HL-60 (cell line): ENCODE data around the gene FGF12.

Experiments used
- DNase-seq, 2 experiments: peaks; one replicate each; pipeline ENCODE4 v3.0.0-alpha.2; 2010 to 2020; ENCODE audit warnings: low read depth in 1 of 2, low spot score in 1 of 2
- H3K27ac ChIP-seq: fragments of 250-450 bp; sonication (Bioruptor Pico); replicated peaks from 2 replicates; pipeline ENCODE4 v1.5.1; 2020; ENCODE audit warnings: mild to moderate bottlenecking, moderate library complexity
- H3K27me3 ChIP-seq: fragments of 250-450 bp; sonication (Bioruptor Pico); 2 replicates; pipeline ENCODE4 v1.5.1; 2021; ENCODE audit warnings: mild to moderate bottlenecking, moderate library complexity; ENCODE audit not compliant: insufficient read depth, poor library complexity, severe bottlenecking
- H3K4me3 ChIP-seq: replicated peaks from 2 replicates; pipeline ENCODE4 v1.5.1; 2011; ENCODE audit warnings: mild to moderate bottlenecking, control low read depth, low read length; ENCODE audit not compliant: insufficient read depth
- CTCF ChIP-seq: IDR thresholded peaks from one replicate; pipeline ENCODE4 v1.5.1; 2011; ENCODE audit warnings: low read length, control low read depth, inconsistent platforms; ENCODE audit not compliant: insufficient read depth
- GABPA ChIP-seq: IDR thresholded peaks from 2 replicates; pipeline ENCODE4 v1.6.1; 2012; ENCODE audit warnings: low read depth
- POLR2AphosphoS5 ChIP-seq: IDR thresholded peaks from 2 replicates; pipeline ENCODE4 v1.6.1; 2012; ENCODE audit warnings: low read depth
- REST ChIP-seq: IDR thresholded peaks from 2 replicates; pipeline ENCODE4 v1.6.1; 2012; ENCODE audit warnings: low read depth; ENCODE audit not compliant: insufficient replicate concordance
- SPI1 ChIP-seq: IDR thresholded peaks from 2 replicates; pipeline ENCODE4 v1.6.1; 2012; ENCODE audit warnings: low read depth, mild to moderate bottlenecking, borderline replicate concordance

Gene FGF12

DNA sequence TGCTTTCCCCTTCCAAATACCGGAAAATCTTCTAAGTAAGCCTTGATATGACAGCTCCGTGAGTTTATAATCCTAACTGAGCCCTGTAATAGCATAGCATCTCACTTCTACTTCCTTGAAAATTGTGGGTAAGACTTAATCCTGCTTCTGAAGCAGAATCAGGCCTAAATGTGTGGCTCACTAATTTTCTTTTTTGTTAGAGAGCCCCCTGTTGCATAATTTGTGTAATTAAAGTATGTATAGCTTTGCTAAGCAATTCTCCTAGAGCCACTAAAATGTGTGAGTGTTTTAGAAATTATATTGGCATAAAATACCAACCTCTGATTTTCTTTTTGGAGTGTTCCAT, 304.4 kb downstream of the FGF12 start:
- H3K27ac ChIP-seq = no peak overlapping the region
- no peak overlapping the region for H3K4me3 ChIP-seq
- TF ChIP-seq GABPA (no peak), POLR2AphosphoS5 (no peak), CTCF (no peak), REST (no peak), SPI1 (no peak)
- H3K27me3 ChIP-seq = no peaks in the 10 kb centered on the region
- DNase-seq = no peak

DNA sequence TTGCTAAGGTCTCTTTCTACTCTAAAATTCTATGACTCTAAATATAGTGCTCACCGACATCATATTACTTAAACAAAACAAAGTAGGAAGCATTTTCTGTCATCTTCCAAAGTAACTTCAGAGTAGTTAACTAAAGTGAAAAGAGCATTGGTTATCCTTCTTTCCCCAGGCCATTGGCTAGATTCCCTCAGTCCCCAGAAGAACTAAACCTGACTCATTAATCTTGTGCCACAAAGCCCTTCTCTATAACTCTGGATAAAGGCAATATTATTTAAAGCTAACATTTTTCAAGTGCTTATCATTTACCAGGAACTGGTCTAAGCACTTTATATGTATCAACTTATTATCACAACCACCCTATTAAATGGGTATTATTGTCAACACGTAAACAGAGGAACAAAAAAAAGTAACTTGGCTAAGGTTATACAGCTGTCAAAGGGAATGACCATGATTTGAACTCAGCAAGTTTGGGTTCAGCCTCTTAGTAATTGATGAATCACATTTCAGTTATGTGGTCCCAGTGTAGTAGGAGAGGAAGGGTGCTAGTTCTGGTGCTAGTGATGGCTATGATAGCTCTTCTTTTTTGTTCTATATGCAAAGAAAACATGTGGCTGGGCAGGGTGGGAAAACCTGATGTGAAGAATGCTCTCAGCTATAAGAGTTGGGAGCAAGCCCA, 304.9 kb downstream of the FGF12 start:
- TF ChIP-seq REST = no peak
- TF ChIP-seq SPI1 = no peak
- TF ChIP-seq CTCF = no peak
- no peak for TF ChIP-seq GABPA
- TF ChIP-seq POLR2AphosphoS5 = no peak
- H3K27me3 ChIP-seq = no peaks in the 10 kb centered on the region
- no peak overlapping the region for H3K4me3 ChIP-seq
- H3K27ac ChIP-seq = no peak overlapping the region
- no peak for DNase-seq

- H3K27ac ChIP-seq = no peak overlapping the region
- no peak for TF ChIP-seq REST
- TF ChIP-seq CTCF = no peak
- no peak for TF ChIP-seq GABPA
- peak; percentile 62; the same call in 1 of the 2 replicates for TF ChIP-seq SPI1
- TF ChIP-seq POLR2AphosphoS5 = no peak
- DNase-seq = no peak
- no peak overlapping the region for H3K4me3 ChIP-seq
- H3K27me3 ChIP-seq = no peaks in the 10 kb centered on the region
These were observed 308.0 kb downstream of the FGF12 start for GRCh38 chr3:192419312-192419711.
